HepG2 (cell line): ENCODE results near the gene SEH1L. TPM values are rescaled to one million over a fixed set of nuclear protein-coding genes. Genes with fewer than 3 reads are reported as not detected.

Experiments used
- HES4 ChIP-seq: sonication (generic); formaldehyde crosslinking; IDR thresholded peaks from 2 replicates; pipeline ENCODE4 v1.9.0; 2021; ENCODE audit warnings: mild to moderate bottlenecking, missing genetic modification reagents, borderline replicate concordance
- MAX ChIP-seq: IDR thresholded peaks from 2 replicates; pipeline ENCODE4 v1.6.1; 2012; ENCODE audit warnings: inconsistent platforms
- RXRA ChIP-seq: sonication (generic); formaldehyde crosslinking; IDR thresholded peaks from 2 replicates; pipeline ENCODE4 v1.5.1; 2020; ENCODE audit warnings: missing genetic modification reagents
- TERF1 ChIP-seq: sonication (generic); formaldehyde crosslinking; IDR thresholded peaks from 2 replicates; pipeline ENCODE4 v1.8.0; 2022; ENCODE audit warnings: mild to moderate bottlenecking, missing genetic modification reagents, moderate library complexity
- ZNF30 ChIP-seq: sonication (generic); formaldehyde crosslinking; IDR thresholded peaks from 2 replicates; pipeline ENCODE4 v1.5.0; 2020; ENCODE audit warnings: mild to moderate bottlenecking, missing genetic modification reagents
- ZNF513 ChIP-seq: sonication (generic); formaldehyde crosslinking; conservative IDR thresholded peaks from 2 replicates; pipeline ENCODE4 v1.5.0; 2020; ENCODE audit warnings: missing genetic modification reagents
- ZNF546 ChIP-seq: sonication (generic); formaldehyde crosslinking; conservative IDR thresholded peaks from 2 replicates; pipeline ENCODE4 v1.8.1; 2023; ENCODE audit warnings: mild to moderate bottlenecking, missing genetic modification reagents
- polyA plus RNA-seq, 8 experiments: library from polyadenylated mRNA; depleted of rRNA in 3 of 8; stranded (reverse) in 7 of 8; unstranded in 1 of 8; fragments of >200 nt; fragmentation: Illumina TruSeq in 4 of 8; extraction: Trizol in 4 of 8; gene quantifications; 2 replicates each; pipeline versions ENCODE4 v1.2.1 to v1.2.3, GENCODE V29; 2011 to 2016; ENCODE audit warnings: low read depth in 4 of 8, missing spikeins in 1 of 8, mixed read lengths in 1 of 8; ENCODE audit not compliant: insufficient read depth in 1 of 8
- total RNA-seq, 5 experiments: library from RNA; depleted of rRNA; stranded (reverse); fragments of >200 nt; fragmentation: Illumina TruSeq; extraction: Trizol; gene quantifications; 2 replicates each; pipeline ENCODE4 v1.2.3, GENCODE V29; 2016; ENCODE audit warnings: low read depth in 1 of 5

The SEH1L gene
- total and polyA plus RNA-seq, 2 of the 13 experiments (the other 11 are each of a cell fraction or from before 2014, with no cell fraction given) = 59.6 to 63.5 TPM

- TF ChIP-seq ZNF513 (CRISPR knock-in tag) (no peak), ZNF30 (CRISPR knock-in tag) (no peak), MAX (peak; percentile 37; the same call in 1 of the 2 replicates), TERF1 (no peak), ZNF546 (CRISPR knock-in tag) (no peak), HES4 (CRISPR knock-in tag) (0 out of 2 replicates have a peak, but pooled peaks have one; percentile 56), RXRA (CRISPR knock-in tag) (no peak)
Measured at GRCh38 chr18:12911025-12911928, 36.5 kb upstream of the SEH1L start (continued).
